Smooth muscle cell (in vitro differentiated cells): ENCODE data around the gene KSR2. TPM values are rescaled to one million over a fixed set of nuclear protein-coding genes. Genes with fewer than 3 reads are reported as not detected.

Experiments
- DNase-seq: peaks from one replicate; lab custom pipeline; 2025; ENCODE audit not compliant: unreplicated experiment; lab: John Stamatoyannopoulos, UW
- H2AFZ ChIP-seq: fragments of 200-600 bp; sonication (generic); 2 replicates; pipeline ENCODE4 v1.6.0; 2016; ENCODE audit warnings: antibody characterized with exemption, low read depth, mild to moderate bottlenecking
- H3F3A ChIP-seq: fragments of 200-600 bp; sonication (generic); 2 replicates; pipeline ENCODE4 v1.6.0; 2017; ENCODE audit warnings: antibody characterized with exemption, low read depth
- H3K27ac ChIP-seq: fragments of 200-600 bp; sonication (generic); 2 replicates; pipeline ENCODE4 v1.5.1; 2016; ENCODE audit warnings: low read depth, mild to moderate bottlenecking
- H3K27me3 ChIP-seq: fragments of 200-600 bp; sonication (generic); 2 replicates; pipeline ENCODE4 v1.6.1; 2016; ENCODE audit warnings: low read depth, mild to moderate bottlenecking
- H3K36me3 ChIP-seq: fragments of 200-600 bp; sonication (generic); 2 replicates; pipeline ENCODE4 v1.5.1; 2016; ENCODE audit warnings: low read depth
- H3K4me1 ChIP-seq: fragments of 200-600 bp; sonication (generic); 2 replicates; pipeline ENCODE4 v1.5.1; 2016; ENCODE audit warnings: low read depth
- H3K4me2 ChIP-seq: fragments of 200-600 bp; sonication (generic); 2 replicates; pipeline ENCODE4 v1.6.0; 2016; ENCODE audit warnings: mild to moderate bottlenecking
- H3K4me3 ChIP-seq: fragments of 200-600 bp; sonication (generic); 2 replicates; pipeline ENCODE4 v1.5.1; 2016; ENCODE audit warnings: mild to moderate bottlenecking
- H3K79me2 ChIP-seq: fragments of 200-600 bp; sonication (generic); 2 replicates; pipeline ENCODE4 v1.6.0; 2016; ENCODE audit warnings: low read depth, mild to moderate bottlenecking
- H3K9ac ChIP-seq: fragments of 200-600 bp; sonication (generic); 2 replicates; pipeline ENCODE4 v1.6.0; 2016; ENCODE audit warnings: low read depth
- H3K9me3 ChIP-seq: fragments of 200-600 bp; sonication (generic); replicated peaks from 2 replicates; pipeline ENCODE4 v1.5.1; 2016; ENCODE audit warnings: low read depth
- H4K20me1 ChIP-seq: fragments of 200-600 bp; sonication (generic); 2 replicates; pipeline ENCODE4 v1.6.0; 2016; ENCODE audit warnings: low read depth
- CTCF ChIP-seq: fragments of 200-600 bp; sonication (generic); IDR thresholded peaks from 2 replicates; pipeline ENCODE4 v1.5.1; 2017; ENCODE audit warnings: borderline replicate concordance, mild to moderate bottlenecking, antibody characterized with exemption; ENCODE audit not compliant: insufficient read depth, poor library complexity, severe bottlenecking
- WGBS: methylation state at CpG from one replicate; pipeline ENCODE4 v1.1.7; 2016; ENCODE audit warnings: low lambda C conversion rate; 5-methylcytosine and 5-hydroxymethylcytosine counted together
- polyA plus RNA-seq: library from polyadenylated mRNA; unstranded; fragments of >200 nt; fragmentation: Nextera tagmentation; extraction: Ambion mirVana; gene quantifications from 2 replicates; pipeline ENCODE4 v1.2.1, GENCODE V29; 2016
- total RNA-seq: library from RNA; depleted of rRNA; stranded (reverse); fragments of >200 nt; gene quantifications from 2 replicates; pipeline ENCODE4 v1.2.3, GENCODE V29; 2014

The KSR2 gene
- total and polyA plus RNA-seq, 2 experiments from 2014 or later = 0.04 TPM; not detected in 1

- Histone ChIP-seq H3K4me2 (no peak overlapping the region), H3K27me3 (peaks cover 10% of the 10 kb centered on the region), H3K9ac (no peak overlapping the region), H3K79me2 (no peaks in the 10 kb centered on the region), H3K36me3 (no peaks in the 10 kb centered on the region), H3F3A (no peaks in the 10 kb centered on the region), H4K20me1 (no peaks in the 10 kb centered on the region), H3K4me3 (no peak overlapping the region), H3K27ac (no peak overlapping the region), H2AFZ (no peak overlapping the region), H3K4me1 (no peaks in the 10 kb centered on the region), H3K9me3 (no peaks in the 10 kb centered on the region)
- no peak for TF ChIP-seq CTCF
- 86% methylated on average over 9 of the region's 9 CpGs for WGBS
- DNase-seq = no peak
Measured at GRCh38 chr12:117836476-117836875, 132.3 kb downstream of the KSR2 start.

- Histone ChIP-seq H3K4me2 (no peak overlapping the region), H3K27ac (no peak overlapping the region), H3K4me3 (no peak overlapping the region), H3K27me3 (peaks cover 10% of the 10 kb centered on the region), H3F3A (no peaks in the 10 kb centered on the region), H3K9me3 (no peaks in the 10 kb centered on the region), H3K36me3 (no peaks in the 10 kb centered on the region), H3K9ac (no peak overlapping the region), H3K79me2 (no peaks in the 10 kb centered on the region), H4K20me1 (no peaks in the 10 kb centered on the region), H3K4me1 (no peaks in the 10 kb centered on the region), H2AFZ (no peak overlapping the region)
- TF ChIP-seq CTCF = no peak
- DNase-seq = no peak
- WGBS = 80% methylated on average over 6 of the region's 7 CpGs
Measured at GRCh38 chr12:117835156-117835555, 133.6 kb downstream of the KSR2 start.

- H3K27ac ChIP-seq = no peak overlapping the region
Measured at GRCh38 chr12:117832459-117833457, 136.0 kb downstream of the KSR2 start.

More at GRCh38 chr12:117832459-117833457, 136.0 kb downstream of the KSR2 start:
- no peaks in the 10 kb centered on the region for H3F3A ChIP-seq
- no peaks in the 10 kb centered on the region for H4K20me1 ChIP-seq
- no peak overlapping the region for H2AFZ ChIP-seq
- H3K9ac ChIP-seq = no peak overlapping the region
- no peaks in the 10 kb centered on the region for H3K4me1 ChIP-seq
- H3K9me3 ChIP-seq = peaks cover 9% of the 10 kb centered on the region
- H3K79me2 ChIP-seq = no peaks in the 10 kb centered on the region
- DNase-seq = no peak
- no peaks in the 10 kb centered on the region for H3K27me3 ChIP-seq
- 67% methylated on average over 13 of the region's 13 CpGs for WGBS
- no peak for TF ChIP-seq CTCF
- no peak overlapping the region for H3K4me3 ChIP-seq
- no peaks in the 10 kb centered on the region for H3K36me3 ChIP-seq
- no peak overlapping the region for H3K4me2 ChIP-seq
